ENCODE measurements around the gene FIBP. TPM values are rescaled to one million over a fixed set of nuclear protein-coding genes. Genes with fewer than 3 reads are reported as not detected.
A peak's percentile ranks its signal among the peaks of the same experiment; 100 is the strongest.

The FIBP gene
- total RNA-seq, 4 donors from 2014 or later, result 69.4 to 103 (median 86.2) TPM

DNA sequence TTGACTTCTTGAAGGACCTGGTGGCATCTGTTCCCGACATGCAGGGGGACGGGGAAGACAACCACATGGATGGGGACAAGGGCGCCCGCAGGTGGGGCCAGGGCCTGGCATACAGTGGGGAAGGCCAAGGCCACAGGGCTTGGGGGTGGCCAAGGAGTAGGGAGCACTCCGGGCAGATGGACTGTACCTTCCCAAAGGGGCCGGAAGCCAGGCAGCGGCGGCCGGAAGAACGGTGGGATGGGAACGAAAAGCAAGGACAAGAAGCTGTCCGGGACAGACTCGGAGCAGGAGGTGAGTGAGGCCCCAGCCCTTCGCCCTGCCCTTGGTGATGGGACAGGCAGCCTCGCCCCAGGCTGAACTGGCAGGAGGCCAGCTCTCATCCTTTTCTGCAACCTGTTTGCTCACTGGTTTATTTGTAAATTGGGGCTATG, 32.1 kb upstream of the FIBP start:
- 47 to 55% methylated on average over 15 of the region's 15 CpGs for WGBS, 2 donors
- no peak for DNase-seq (ENCODE audit: low spot score in 2 of 2)
- peak overlapping the region; percentile 80 for H3K4me3 ChIP-seq (ENCODE audit: low read depth, poor library complexity, severe bottlenecking)
- intact Hi-C loops (cut with DNase I; ENCODE audit: low total_unique reads), result no loop called here
- no peak for TF ChIP-seq POLR2A (IDR thresholded peaks at IDR 0.05)
- TF ChIP-seq, protein P1, sequence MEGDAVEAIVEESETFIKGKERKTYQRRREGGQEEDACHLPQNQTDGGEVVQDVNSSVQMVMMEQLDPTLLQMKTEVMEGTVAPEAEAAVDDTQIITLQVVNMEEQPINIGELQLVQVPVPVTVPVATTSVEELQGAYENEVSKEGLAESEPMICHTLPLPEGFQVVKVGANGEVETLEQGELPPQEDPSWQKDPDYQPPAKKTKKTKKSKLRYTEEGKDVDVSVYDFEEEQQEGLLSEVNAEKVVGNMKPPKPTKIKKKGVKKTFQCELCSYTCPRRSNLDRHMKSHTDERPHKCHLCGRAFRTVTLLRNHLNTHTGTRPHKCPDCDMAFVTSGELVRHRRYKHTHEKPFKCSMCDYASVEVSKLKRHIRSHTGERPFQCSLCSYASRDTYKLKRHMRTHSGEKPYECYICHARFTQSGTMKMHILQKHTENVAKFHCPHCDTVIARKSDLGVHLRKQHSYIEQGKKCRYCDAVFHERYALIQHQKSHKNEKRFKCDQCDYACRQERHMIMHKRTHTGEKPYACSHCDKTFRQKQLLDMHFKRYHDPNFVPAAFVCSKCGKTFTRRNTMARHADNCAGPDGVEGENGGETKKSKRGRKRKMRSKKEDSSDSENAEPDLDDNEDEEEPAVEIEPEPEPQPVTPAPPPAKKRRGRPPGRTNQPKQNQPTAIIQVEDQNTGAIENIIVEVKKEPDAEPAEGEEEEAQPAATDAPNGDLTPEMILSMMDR (IDR thresholded peaks at IDR 0.05), result no peak

DNA sequence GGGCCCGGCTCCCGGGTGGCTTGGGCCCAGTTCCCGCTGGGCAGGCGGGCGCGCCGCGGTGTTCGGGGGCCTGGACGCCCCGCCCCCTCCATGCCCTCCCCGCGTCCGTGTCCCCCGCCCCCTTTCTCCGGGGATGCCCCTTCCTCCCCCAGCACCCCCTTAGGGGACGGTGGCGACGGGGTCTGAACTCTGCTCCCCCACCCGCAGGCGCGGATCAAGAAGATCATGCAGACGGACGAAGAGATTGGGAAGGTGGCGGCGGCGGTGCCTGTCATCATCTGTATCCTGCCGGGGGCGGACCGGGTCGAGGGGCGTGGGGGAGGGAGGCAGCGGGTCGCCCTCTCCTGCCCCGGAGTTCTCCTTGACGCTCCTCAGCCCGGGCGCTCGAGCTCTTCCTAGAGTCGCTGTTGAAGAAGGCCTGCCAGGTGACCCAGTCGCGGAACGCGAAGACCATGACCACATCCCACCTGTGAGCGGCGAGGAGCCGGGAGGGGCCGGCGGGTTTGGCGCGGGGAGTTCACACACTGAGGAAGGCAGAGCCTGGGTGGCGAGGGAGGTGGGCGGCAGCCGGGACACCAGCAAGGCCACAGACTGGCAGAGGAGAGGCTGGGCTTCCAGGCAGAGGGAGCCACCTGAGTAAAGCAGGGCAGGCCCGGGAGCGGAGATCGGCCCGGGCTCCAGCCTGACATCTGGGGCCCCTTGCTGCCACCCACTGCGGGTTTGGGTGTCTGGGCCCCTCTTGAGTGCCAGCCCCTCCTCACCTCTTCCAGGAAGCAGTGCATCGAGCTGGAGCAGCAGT, 31.5 kb upstream of the FIBP start:
- WGBS, 2 donors, result 0 to 1% methylated on average over 29 to 30 of the region's 60 CpGs
- TF ChIP-seq, protein P1 (IDR thresholded peaks at IDR 0.05), result no peak
- no peak for TF ChIP-seq POLR2A (IDR thresholded peaks at IDR 0.05)
- H3K4me3 ChIP-seq (ENCODE audit: low read depth, poor library complexity, severe bottlenecking), result peak overlapping the region; percentile 80
- DNase-seq (ENCODE audit: low spot score in 2 of 2), result peak in 1 of 2 donors; percentile 89
- intact Hi-C loops (cut with DNase I; ENCODE audit: low total_unique reads), result no loop called here

DNA sequence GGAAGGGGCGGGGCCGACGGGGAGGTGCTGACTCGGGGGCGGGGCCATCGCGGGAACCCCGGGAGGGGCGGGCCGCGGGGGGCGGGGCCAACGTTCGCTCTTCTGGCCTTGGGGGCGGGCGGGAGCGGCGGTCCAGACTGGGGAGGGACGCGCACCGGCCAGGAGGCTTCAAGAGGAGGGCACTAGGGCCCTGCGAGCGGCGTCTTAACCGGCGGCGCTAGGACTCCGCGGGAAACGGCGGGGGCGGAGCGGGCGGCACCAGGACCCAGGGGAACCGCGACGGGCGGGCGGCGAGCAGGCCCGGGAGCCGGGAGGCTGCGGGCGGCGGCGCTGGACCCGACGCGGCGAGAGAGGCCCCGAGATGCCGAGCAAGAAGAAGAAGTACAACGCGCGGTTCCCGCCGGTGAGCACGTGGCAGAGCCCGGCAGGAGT, 30.9 kb upstream of the FIBP start, which contains the start of gene DRAP1:
Gene DRAP1 (plus strand): TSS at position 286 of the 432 bp plus-strand sequence. CDS start 76 bp downstream, at position 362.
- intact Hi-C loops (cut with DNase I; ENCODE audit: low total_unique reads), result no loop called here
- peak within 1 kb of the TSS; percentile 80 for H3K4me3 ChIP-seq (ENCODE audit: low read depth, poor library complexity, severe bottlenecking)
- TF ChIP-seq, protein P1 (IDR thresholded peaks at IDR 0.05), result no peak
- no peak for TF ChIP-seq POLR2A (IDR thresholded peaks at IDR 0.05)
- peak; percentile 97 to 100 for DNase-seq (ENCODE audit: low spot score in 2 of 2)
- WGBS, 2 donors, result 0 to 3% methylated on average over 15 to 37 of the region's 59 CpGs

DNA sequence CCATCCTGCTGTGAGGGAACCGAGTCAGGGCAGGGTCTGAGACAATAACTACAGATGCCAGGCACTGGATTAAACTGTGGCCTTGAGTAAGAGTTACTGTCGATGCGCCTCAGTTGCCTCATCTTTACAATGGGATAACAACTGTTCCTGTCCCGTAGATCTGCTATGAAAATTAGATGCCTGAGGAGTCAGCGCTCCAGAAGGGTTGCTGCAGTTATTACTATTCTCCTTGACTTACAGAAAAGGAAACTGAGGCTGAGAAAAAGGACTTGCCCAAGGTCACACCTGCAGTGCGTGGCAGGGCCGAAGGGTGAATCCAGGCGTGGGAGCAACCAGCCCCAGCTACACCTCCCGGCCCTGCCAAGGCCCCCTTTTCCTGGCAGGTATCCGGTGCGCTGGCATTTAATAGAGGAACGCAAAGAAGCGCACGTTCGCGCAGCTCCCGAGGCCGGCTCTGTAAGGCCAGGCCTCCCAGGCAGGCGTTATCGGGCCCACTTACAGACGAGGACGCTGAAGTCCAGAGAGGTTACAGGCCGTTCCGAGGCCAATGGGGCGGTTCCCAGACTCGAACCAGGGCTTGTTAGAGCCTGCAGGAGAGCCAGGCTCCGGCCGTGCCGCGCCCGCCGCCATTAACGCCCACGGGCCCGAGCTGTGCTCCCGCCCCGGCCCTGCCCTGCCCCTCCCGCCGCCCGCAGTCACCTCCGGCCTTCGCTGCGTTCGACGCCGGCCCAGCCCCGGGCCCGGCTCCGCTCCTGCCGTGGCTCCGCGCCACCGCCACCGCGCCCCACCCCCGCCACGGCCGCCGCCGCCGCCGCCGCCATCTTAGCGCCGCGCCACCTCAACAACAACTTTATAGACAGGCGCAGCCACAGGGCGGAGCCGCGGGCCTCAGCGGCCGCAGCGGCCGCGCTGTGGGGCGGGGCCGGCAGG, 30.2 kb upstream of the FIBP start, which contains the start of gene C11orf68:
Gene C11orf68 (minus strand): TSS at position 852 of the 930 bp plus-strand sequence. CDS start 31 bp downstream, at position 821.
- TF ChIP-seq, protein P1 (IDR thresholded peaks at IDR 0.05), result no peak
- no peak for TF ChIP-seq POLR2A (IDR thresholded peaks at IDR 0.05)
- DNase-seq (ENCODE audit: low spot score in 2 of 2), result peak in 1 of 2 donors; percentile 89
- peak within 1 kb of the TSS; percentile 80 for H3K4me3 ChIP-seq (ENCODE audit: low read depth, poor library complexity, severe bottlenecking)
- WGBS, 2 donors, result 4 to 6% methylated on average over 32 to 61 of the region's 77 CpGs
- intact Hi-C loops (cut with DNase I; ENCODE audit: low total_unique reads), result no loop called here

DNA sequence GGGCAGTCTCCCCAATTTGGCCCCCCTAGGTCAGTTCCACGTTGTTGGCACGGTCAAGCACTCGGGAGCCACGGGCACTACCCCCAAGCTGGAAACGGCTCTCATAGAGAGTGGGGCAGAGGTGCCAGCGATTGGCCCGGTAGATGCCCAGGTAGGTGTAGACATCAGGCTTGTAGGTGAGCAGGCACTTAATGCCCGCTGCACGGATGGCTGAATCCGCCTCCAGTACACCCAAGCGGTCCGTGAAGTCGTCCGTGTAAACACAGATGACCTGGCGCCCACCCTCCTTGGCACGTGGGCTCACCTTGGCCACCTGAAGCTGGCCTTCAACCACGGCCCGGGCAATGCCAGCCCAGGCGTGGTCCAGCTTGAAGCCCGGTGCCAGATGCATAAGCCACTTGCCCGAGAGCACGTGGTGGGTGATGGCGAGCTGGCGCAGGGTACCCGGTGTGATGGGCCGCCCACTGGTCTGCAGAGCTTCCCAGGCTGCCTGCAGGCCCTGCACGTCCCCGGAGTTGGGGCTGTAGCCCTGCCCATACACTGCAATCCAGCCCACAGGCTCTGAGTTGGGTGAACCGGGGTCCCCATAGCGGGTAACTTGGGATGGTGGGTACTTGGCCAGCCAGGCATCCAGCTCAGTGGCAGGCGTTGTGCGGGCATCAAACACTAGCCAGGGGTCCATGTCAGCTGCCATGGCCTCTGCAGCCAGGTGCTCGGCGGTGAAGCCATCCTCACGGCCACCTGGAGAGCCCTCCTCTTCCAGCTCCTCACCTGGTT, 29.4 kb upstream of the FIBP start:
- TF ChIP-seq POLR2A (IDR thresholded peaks at IDR 0.05), result no peak
- TF ChIP-seq, protein P1 (IDR thresholded peaks at IDR 0.05), result no peak
- no peak for DNase-seq (ENCODE audit: low spot score in 2 of 2)
- intact Hi-C loops (cut with DNase I; ENCODE audit: low total_unique reads), result no loop called here
- WGBS, 2 donors, result 61 to 68% methylated on average over 26 to 34 of the region's 35 CpGs
- H3K4me3 ChIP-seq (ENCODE audit: low read depth, poor library complexity, severe bottlenecking), result peak overlapping the region; percentile 79

Data from lower leg skin (tissue), 4 donors.